PC-3 (cell line): ENCODE data around the gene PTPN14.

Source experiments
- EZH2 ChIP-seq: fragments of 300-600 bp; sonication (generic); IDR thresholded peaks from one replicate; pipeline ENCODE4 v1.6.1; 2017; ENCODE audit warnings: antibody characterized with exemption, mild to moderate bottlenecking, low read length; ENCODE audit not compliant: unreplicated experiment
- EZH2phosphoT487 ChIP-seq: fragments of 300-600 bp; sonication (generic); IDR thresholded peaks from 2 replicates; pipeline ENCODE4 v1.6.1; 2018; ENCODE audit warnings: mild to moderate bottlenecking, antibody characterized with exemption, low read length, borderline replicate concordance
- TF ChIP-seq, protein P1 (sequence below): fragments of 300-600 bp; sonication (generic); conservative IDR thresholded peaks from 2 replicates; pipeline ENCODE4 v1.5.1; 2017; ENCODE audit warnings: antibody characterized with exemption, low read depth, mild to moderate bottlenecking, low read length

DNA sequence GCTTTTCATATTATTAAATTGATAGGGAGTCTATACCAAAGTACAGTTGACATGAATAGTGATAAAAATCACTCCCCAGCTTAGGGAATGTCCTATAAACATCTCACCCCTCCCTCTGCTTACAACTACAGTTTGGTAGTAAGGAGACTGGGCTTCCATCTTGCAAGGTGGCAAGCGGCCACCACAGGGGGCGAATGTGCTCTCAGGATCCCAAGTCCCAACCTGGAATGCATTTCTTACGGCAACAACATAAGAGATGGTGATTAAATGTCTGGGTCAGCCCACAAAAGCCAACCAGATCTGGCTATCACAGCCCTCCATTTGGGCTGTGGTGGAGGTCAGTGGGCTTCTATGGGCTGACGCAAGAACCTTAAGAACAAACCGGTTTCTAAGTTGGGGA, 202.4 kb downstream of the PTPN14 start:
- TF ChIP-seq, protein P1, sequence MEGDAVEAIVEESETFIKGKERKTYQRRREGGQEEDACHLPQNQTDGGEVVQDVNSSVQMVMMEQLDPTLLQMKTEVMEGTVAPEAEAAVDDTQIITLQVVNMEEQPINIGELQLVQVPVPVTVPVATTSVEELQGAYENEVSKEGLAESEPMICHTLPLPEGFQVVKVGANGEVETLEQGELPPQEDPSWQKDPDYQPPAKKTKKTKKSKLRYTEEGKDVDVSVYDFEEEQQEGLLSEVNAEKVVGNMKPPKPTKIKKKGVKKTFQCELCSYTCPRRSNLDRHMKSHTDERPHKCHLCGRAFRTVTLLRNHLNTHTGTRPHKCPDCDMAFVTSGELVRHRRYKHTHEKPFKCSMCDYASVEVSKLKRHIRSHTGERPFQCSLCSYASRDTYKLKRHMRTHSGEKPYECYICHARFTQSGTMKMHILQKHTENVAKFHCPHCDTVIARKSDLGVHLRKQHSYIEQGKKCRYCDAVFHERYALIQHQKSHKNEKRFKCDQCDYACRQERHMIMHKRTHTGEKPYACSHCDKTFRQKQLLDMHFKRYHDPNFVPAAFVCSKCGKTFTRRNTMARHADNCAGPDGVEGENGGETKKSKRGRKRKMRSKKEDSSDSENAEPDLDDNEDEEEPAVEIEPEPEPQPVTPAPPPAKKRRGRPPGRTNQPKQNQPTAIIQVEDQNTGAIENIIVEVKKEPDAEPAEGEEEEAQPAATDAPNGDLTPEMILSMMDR: no peak
- TF ChIP-seq EZH2 (no peak), EZH2phosphoT487 (no peak)
